PC-9 (cell line): ENCODE results near the gene YTHDF2. TPM values are rescaled to one million over a fixed set of nuclear protein-coding genes. Genes with fewer than 3 reads are reported as not detected.
"Not testable (repeated sequence)": the region's sequence is repeated elsewhere in the genome, so short reads cannot be mapped to it uniquely, and the experiment has no call there.

Source experiments
- BruUV-seq: library from RNA; stranded (reverse); fragments of 400-500 nt; replicated peaks from 2 replicates; lab custom pipeline; 2021; lab: Mats Ljungman, UMichigan
- CTCF ChIA-PET: fragments of 300-600 bp; sonication (Branson Sonifier 250); formaldehyde crosslinking; loops from one replicate; lab custom pipeline; 2022; ENCODE audit warnings: antibody characterized with exemption; lab: Charles Lee
- POLR2A ChIA-PET: fragments of 300-600 bp; sonication (Branson Sonifier 250); formaldehyde crosslinking; loops from one replicate; lab custom pipeline; 2022; ENCODE audit warnings: antibody characterized with exemption; ENCODE audit not compliant: unreplicated experiment; lab: Charles Lee
- DNase-seq, 2 experiments: peaks; one replicate each; pipeline versions ENCODE4 v3.0.0 to v3.0.0-alpha.2; 2015 to 2022; ENCODE audit warnings: mixed read lengths in 1 of 2
- H2AFZ ChIP-seq: fragments of 200-600 bp; sonication (generic); 2 replicates; pipeline ENCODE4 v1.8.1; 2017; ENCODE audit warnings: antibody characterized with exemption
- H3F3A ChIP-seq: fragments of 200-600 bp; sonication (generic); 2 replicates; pipeline ENCODE4 v1.8.1; 2017; ENCODE audit warnings: antibody characterized with exemption, mild to moderate bottlenecking, low read depth; ENCODE audit not compliant: insufficient read depth
- H3K27ac ChIP-seq: fragments of 200-600 bp; sonication (generic); 2 replicates; pipeline ENCODE4 v1.6.1; 2016; ENCODE audit warnings: mixed run types
- H3K27me3 ChIP-seq: fragments of 200-600 bp; sonication (generic); 2 replicates; pipeline ENCODE4 v1.6.1; 2016; ENCODE audit warnings: low read depth, mixed run types; ENCODE audit not compliant: insufficient read depth
- H3K36me3 ChIP-seq: fragments of 200-600 bp; sonication (generic); 2 replicates; pipeline ENCODE4 v1.6.1; 2016; ENCODE audit warnings: low read depth, mixed run types
- H3K4me1 ChIP-seq: fragments of 200-600 bp; sonication (generic); replicated peaks from 2 replicates; pipeline ENCODE4 v1.6.1; 2016; ENCODE audit warnings: mixed run types; ENCODE audit not compliant: insufficient read depth
- H3K4me2 ChIP-seq: fragments of 200-600 bp; sonication (generic); 2 replicates; pipeline ENCODE4 v1.6.1; 2017; ENCODE audit warnings: mixed run types
- H3K4me3 ChIP-seq: fragments of 200-600 bp; sonication (generic); 2 replicates; pipeline ENCODE4 v1.6.1; 2016; ENCODE audit warnings: mixed run types
- H3K79me2 ChIP-seq: fragments of 200-600 bp; sonication (generic); 2 replicates; pipeline ENCODE4 v1.6.1; 2017; ENCODE audit warnings: low read depth, mixed run types
- H3K9me2 ChIP-seq: fragments of 200-600 bp; sonication (generic); 2 replicates; pipeline ENCODE4 v1.8.1; 2017; ENCODE audit warnings: mild to moderate bottlenecking; ENCODE audit not compliant: insufficient read depth
- H3K9me3 ChIP-seq: fragments of 200-600 bp; sonication (generic); 2 replicates; pipeline ENCODE4 v1.8.1; 2016; ENCODE audit warnings: low read depth; ENCODE audit not compliant: insufficient read depth
- H4K20me1 ChIP-seq: fragments of 200-600 bp; sonication (generic); 2 replicates; pipeline ENCODE4 v1.8.1; 2017; ENCODE audit not compliant: insufficient read depth
- CTCF ChIP-seq: fragments of 200-600 bp; sonication (generic); conservative IDR thresholded peaks from 2 replicates; pipeline ENCODE4 v1.6.1; 2017; ENCODE audit warnings: mixed run types, antibody characterized with exemption, mild to moderate bottlenecking, moderate library complexity
- EZH2 ChIP-seq: fragments of 200-600 bp; sonication (generic); IDR thresholded peaks from 2 replicates; pipeline ENCODE4 v1.8.0; 2017; ENCODE audit warnings: antibody characterized with exemption, low read depth
- intact Hi-C: fragments of 100-400 bp; cut with micrococcal nuclease; formaldehyde crosslinking; loops from one replicate; pipeline ENCODE4 v1.10.0; 2022; ENCODE audit not compliant: unreplicated experiment
- total RNA-seq: library from RNA; stranded (reverse); gene quantifications from 2 replicates; pipeline ENCODE4 v1.2.3, GENCODE V29; 2021

Gene YTHDF2
- total RNA-seq, 1 experiment from 2014 or later = 63.4 TPM

GRCh38 chr1:28766532-28767183, 29.9 kb downstream of the YTHDF2 start:
- Histone ChIP-seq H3K36me3 (no peaks in the 10 kb centered on the region), H3K79me2 (peaks cover 29% of the 10 kb centered on the region), H3K4me2 (no peak overlapping the region), H4K20me1 (peaks cover 40% of the 10 kb centered on the region), H3K27me3 (no peaks in the 10 kb centered on the region), H3K27ac (no peak overlapping the region), H3K4me3 (no peak overlapping the region), H3K9me3 (no peaks in the 10 kb centered on the region), H2AFZ (no peak overlapping the region), H3K9me2 (no peaks in the 10 kb centered on the region), H3K4me1 (no peaks in the 10 kb centered on the region), H3F3A (peaks cover 6% of the 10 kb centered on the region; the same call in 1 of the 2 replicates)
- ChIA-PET POLR2A (no interaction called here), CTCF (no interaction called here)
- BruUV-seq = no TSS peak
- no peak for DNase-seq
- intact Hi-C loops = no loop called here
- TF ChIP-seq CTCF = no peak
- TF ChIP-seq EZH2 = no peak

- TF ChIP-seq CTCF = no peak
- TF ChIP-seq EZH2 = no peak
- no peak overlapping the region for H3K4me2 ChIP-seq
- no peak for DNase-seq
- H3K4me3 ChIP-seq = no peak overlapping the region
- peaks cover 15% of the 10 kb centered on the region for H3K79me2 ChIP-seq
- ChIA-PET POLR2A (no interaction called here), CTCF (interaction anchor here (0.7 kb wide), 1 partner anchor 77 kb away, joined by 6 read pairs; no protein-coding TSS in a partner anchor)
- H3K9me2 ChIP-seq = no peaks in the 10 kb centered on the region
- no peak overlapping the region for H3K27ac ChIP-seq
- no peaks in the 10 kb centered on the region for H3K27me3 ChIP-seq
- H2AFZ ChIP-seq = no peak overlapping the region
- peaks cover 6% of the 10 kb centered on the region; the same call in 1 of the 2 replicates for H3F3A ChIP-seq
- peaks cover 28% of the 10 kb centered on the region for H4K20me1 ChIP-seq
- intact Hi-C loops = no loop called here
- no peaks in the 10 kb centered on the region for H3K4me1 ChIP-seq
- H3K9me3 ChIP-seq = no peaks in the 10 kb centered on the region
- no TSS peak for BruUV-seq
- H3K36me3 ChIP-seq = no peaks in the 10 kb centered on the region
These were observed 33.9 kb downstream of the YTHDF2 start for GRCh38 chr1:28770601-28771165.

GRCh38 chr1:28771921-28772320, 35.2 kb downstream of the YTHDF2 start:
- H3F3A ChIP-seq, intact Hi-C loops, H3K4me1 ChIP-seq, H3K4me3 ChIP-seq, H3K36me3 ChIP-seq, H3K79me2 ChIP-seq, H3K27ac ChIP-seq, DNase-seq, CTCF ChIA-PET, H3K9me2 ChIP-seq, H3K27me3 ChIP-seq, H3K9me3 ChIP-seq, H2AFZ ChIP-seq, BruUV-seq, H3K4me2 ChIP-seq: not testable (repeated sequence)
- POLR2A ChIA-PET = interaction anchor here (0.7 kb wide), 1 partner anchor 380 kb away, joined by 3 read pairs; no protein-coding TSS in a partner anchor
- H4K20me1 ChIP-seq = peaks cover 16% of the 10 kb centered on the region
